Measurements from ENCODE around the gene MANSC1.
"Not testable (repeated sequence)": the region's sequence is repeated elsewhere in the genome, so short reads cannot be mapped to it uniquely, and the experiment has no call there.

Gene MANSC1

GRCh38 chr12:12364787-12365445 lies 14.9 kb upstream of the MANSC1 start:
- no peak for DNase-seq

DNA sequence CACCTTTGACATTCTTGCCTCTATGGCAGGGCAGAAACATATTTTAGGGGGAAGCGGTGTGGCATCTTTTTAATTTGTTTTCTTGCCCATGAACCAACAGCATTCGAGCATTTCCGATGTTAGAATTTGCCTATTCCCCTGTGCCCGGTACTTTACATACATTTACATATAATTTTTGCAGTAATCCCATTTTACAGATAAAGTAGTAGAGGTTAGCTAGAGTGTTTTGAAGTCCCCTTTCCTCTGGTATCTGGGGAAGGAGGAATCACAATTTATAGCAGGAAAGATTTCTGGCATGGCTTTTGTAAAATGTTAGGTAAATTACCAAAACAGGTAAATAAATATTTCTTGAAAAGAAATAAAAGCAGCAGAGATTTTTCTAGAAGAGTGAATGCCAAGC lies 8.5 kb upstream of the MANSC1 start:
- DNase-seq, result no peak

GRCh38 chr12:12357719-12358461 lies 7.8 kb upstream of the MANSC1 start:
- DNase-seq, result peak; percentile 18

- peak; percentile 98 for DNase-seq
These were observed 7.1 kb upstream of the MANSC1 start, which contains the start of gene BORCS5 for GRCh38 chr12:12356896-12357718. BORCS5 (plus strand) TSS chr12:12357078; CDS start chr12:12357452, 374 bp downstream.

DNA sequence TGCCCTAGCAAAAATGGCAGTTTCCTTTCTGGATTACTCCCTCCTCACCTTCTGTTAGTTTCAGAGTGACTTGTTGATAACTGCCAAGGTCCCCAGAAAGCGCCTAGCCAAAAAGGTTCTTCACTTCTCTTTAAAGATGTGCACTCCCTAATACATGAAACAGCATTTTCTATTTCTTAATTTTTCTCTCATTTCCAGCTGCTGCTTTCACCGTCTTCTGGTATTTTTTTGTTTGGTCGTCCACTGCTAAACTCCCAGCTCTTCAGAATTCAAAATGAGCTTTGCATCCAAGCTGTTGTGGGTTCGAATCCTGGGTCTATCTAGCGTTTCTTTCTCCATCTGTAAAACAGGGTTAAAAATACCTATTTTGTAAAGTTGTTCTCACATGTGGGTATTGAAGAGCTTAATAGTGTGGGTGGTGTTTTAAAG lies 6.4 kb upstream of the MANSC1 start:
- DNase-seq, result no peak

GRCh38 chr12:12353807-12354206 lies 3.8 kb upstream of the MANSC1 start:
- no peak for DNase-seq

DNA sequence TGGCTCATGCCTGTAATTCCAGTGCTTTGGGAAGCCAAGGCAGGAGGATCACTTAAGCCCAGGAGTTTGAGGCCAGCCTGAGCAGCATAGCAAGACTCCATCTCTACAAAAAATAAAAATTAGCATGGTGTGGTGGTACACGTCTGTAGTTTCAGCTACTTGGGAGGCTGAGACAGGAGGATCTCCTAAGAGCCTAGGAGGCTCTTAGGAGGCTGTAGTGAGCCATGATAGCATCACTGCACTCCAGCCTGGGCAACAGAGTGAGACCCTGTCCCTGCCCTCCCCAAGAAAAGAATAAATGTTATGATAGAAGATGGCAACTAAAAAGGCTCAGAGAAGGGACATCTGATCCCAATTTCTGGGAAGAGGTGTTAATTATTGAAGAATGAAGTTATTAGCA lies 3.2 kb upstream of the MANSC1 start:
- DNase-seq, result no peak

GRCh38 chr12:12351468-12352185 lies 1.6 kb upstream of the MANSC1 start:
- not testable (repeated sequence) for DNase-seq

GRCh38 chr12:12350868-12351463 lies 924 bp upstream of the MANSC1 start:
- DNase-seq, result no peak

DNA sequence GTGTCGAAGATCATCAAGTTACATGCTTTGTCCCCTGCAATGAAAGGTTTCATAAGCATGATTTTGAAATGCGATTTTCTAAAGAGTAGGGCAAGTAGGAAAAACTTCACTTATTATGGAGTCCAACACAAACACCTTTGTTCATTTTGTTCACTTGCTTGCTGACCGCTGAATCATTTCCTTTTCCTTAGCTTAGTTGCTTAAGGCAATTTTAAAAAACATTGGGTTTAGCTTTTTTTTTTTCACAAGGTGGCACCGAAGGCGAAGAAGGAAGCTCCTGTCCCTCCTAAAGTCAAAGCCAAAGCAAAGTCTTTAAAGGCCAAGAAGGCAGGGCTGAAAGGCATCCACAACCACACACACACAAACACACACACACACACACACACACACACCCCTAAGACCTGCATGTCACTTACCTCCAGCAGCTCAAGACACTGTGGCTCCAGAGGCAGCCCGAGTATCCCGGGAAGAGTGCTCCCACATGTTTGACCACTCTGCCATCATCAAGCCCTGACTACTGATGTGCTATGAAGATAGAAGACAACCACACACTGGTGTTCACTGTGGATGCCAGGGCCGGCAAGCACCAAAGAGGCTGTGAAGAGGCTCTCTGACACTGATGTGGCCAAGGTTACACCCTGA lies 11.4 kb downstream of the MANSC1 start:
- DNase-seq, result no peak

GRCh38 chr12:12336511-12336910 lies 13.5 kb downstream of the MANSC1 start:
- no peak for DNase-seq

DNA sequence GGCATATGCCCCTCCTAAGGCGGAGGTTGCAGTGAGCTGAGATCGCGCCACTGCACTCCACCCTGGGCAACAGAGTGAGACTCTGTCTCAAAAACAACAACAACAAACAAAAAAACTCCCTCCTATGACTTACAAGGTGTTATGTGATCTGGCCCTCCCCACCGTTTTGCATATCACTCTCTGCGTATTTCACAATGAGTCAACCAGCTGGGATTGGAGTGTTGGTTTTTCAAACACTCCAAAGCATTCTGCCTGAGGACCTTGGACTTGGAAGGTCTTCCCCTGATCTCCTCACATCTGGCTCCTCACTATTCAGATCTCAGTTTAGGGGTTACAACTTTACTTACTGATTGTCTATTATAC lies 14.0 kb downstream of the MANSC1 start:
- DNase-seq, result peak; percentile 23

GRCh38 chr12:12334367-12335040 lies 15.5 kb downstream of the MANSC1 start:
- DNase-seq, result peak; percentile 53

- peak; percentile 92 for DNase-seq
These were observed 16.4 kb downstream of the MANSC1 start for GRCh38 chr12:12333407-12334366.

- peak; percentile 16 for DNase-seq
These were observed 18.1 kb downstream of the MANSC1 start for GRCh38 chr12:12331896-12332295.

- no peak for DNase-seq
These were observed 18.7 kb downstream of the MANSC1 start for GRCh38 chr12:12331244-12331771.

DNA sequence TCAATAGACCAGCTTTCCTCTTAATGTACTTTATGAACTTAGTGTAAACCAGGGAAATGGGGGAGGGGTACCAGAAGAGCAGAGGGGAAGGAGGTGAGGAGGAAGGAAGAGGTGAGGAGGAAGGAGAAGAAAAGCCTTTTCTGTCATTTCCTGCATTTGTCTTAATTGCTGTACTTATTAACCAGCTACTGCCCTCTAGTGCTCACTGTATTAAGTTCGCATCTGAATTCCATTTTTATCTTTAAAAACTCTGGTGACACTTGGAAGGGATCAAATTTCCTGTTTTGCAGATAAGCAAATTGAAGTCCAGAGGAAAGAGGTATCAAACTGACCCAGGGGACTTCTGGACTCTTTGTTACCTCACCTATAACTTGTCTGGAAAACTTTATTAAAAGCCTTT lies 22.2 kb downstream of the MANSC1 start:
- DNase-seq, result peak; percentile 60

DNA sequence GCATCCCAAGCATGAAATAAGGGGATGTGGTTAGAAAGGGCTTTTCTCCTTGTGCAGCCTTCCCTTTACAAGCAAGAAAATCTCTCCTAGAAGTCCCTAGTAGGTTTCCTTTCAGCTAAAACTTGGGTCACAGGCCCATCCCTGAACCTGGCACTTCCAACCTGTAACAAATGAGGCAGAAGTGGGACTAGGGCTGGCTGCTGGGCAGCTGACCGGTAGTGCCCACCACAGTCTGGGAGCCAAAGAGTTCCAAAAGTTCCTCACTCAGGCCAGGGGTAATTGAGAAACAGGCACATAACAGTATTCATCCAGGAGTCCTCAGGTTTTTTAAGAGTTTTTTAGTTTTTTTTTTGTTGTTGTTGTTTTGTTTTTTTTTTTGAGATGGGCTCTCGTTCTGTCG lies 23.8 kb downstream of the MANSC1 start:
- DNase-seq, result no peak

DNA sequence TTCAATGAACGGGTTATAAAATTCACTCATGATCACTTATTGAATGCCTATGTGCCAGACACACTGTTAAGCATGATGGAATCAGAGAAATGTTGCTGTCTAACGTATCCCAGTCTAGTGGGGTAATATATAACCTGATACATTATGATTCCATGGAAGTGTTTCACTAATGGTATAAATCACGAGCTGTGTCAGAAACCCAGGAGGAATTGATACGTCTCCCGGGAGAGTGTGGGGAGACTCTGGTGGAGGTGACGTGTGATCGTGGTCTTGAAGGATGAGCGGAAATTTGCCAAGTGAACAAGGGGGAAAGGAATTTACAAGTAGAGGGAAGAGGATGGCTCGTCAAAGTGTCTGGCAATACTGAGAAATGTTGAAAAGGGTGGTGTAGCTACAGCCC lies 26.5 kb downstream of the MANSC1 start:
- DNase-seq, result no peak

DNA sequence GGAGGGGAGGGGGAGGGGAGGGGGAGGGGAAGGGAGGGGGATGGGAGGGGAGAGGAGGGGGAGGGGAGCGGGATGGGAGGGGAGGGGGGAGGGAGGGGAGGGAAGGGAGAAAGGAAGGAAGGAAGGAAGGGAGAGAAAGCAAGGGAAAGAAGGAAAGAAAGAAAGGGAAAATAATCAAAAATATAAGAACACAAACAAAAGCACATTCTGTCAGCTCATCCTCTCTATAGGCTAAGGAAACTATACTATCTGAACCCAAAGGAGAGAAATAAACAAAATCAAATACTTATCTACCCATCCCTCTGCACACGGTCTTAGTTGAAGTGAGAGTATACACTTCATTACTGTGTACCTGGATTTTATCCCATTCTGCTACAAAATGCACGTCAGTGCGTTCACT lies 26.9 kb downstream of the MANSC1 start:
- no peak for DNase-seq

All from NCI-H2029 (cell line).